ENCODE measurements around the gene CA6.

DNA sequence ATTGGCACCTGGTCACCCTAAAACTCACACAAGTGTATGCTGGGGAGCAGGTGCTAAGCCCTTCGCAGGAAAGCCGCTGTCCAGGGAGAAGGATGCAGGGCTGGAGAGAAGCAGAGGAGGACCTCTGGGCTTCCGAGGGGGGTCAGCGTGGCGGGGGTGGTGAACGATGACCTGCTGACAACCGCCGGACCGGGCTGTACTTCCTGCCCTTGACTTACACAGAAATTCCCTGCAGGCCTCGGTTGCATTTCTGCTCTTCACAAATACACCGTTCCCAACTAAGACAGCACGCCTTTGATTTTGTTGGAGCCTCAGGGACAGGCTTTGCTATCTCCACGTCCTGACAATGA, 42.9 kb downstream of the CA6 start:
- TF ChIP-seq, protein P1, sequence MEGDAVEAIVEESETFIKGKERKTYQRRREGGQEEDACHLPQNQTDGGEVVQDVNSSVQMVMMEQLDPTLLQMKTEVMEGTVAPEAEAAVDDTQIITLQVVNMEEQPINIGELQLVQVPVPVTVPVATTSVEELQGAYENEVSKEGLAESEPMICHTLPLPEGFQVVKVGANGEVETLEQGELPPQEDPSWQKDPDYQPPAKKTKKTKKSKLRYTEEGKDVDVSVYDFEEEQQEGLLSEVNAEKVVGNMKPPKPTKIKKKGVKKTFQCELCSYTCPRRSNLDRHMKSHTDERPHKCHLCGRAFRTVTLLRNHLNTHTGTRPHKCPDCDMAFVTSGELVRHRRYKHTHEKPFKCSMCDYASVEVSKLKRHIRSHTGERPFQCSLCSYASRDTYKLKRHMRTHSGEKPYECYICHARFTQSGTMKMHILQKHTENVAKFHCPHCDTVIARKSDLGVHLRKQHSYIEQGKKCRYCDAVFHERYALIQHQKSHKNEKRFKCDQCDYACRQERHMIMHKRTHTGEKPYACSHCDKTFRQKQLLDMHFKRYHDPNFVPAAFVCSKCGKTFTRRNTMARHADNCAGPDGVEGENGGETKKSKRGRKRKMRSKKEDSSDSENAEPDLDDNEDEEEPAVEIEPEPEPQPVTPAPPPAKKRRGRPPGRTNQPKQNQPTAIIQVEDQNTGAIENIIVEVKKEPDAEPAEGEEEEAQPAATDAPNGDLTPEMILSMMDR (IDR thresholded peaks at IDR 0.05; ENCODE audit: low read depth, low read length): no peak
- no peak for TF ChIP-seq POLR2A (IDR thresholded peaks at IDR 0.05; ENCODE audit: extremely low read depth, insufficient read length)
- TF ChIP-seq, protein P2, sequence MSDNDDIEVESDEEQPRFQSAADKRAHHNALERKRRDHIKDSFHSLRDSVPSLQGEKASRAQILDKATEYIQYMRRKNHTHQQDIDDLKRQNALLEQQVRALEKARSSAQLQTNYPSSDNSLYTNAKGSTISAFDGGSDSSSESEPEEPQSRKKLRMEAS (IDR thresholded peaks at IDR 0.05; ENCODE audit: low read depth, low read length): no peak

All from NB4 (cell line).